HG03039 (cell line): Measurements from ENCODE around the gene SLCO3A1.

ENCODE experiments used
- ATAC-seq: cut with Tn5 transposase; IDR thresholded peaks from one replicate; pipeline ENCODE4 v1.9.1; 2021; ENCODE audit warnings: mild to moderate bottlenecking, moderate library complexity; ENCODE audit not compliant: unreplicated experiment

The SLCO3A1 gene

GRCh38 chr15:91881569-91882297, 28.2 kb downstream of the SLCO3A1 start:
- no peak for ATAC-seq

- no peak for ATAC-seq
Measured at GRCh38 chr15:91882858-91883586, 29.5 kb downstream of the SLCO3A1 start.

DNA sequence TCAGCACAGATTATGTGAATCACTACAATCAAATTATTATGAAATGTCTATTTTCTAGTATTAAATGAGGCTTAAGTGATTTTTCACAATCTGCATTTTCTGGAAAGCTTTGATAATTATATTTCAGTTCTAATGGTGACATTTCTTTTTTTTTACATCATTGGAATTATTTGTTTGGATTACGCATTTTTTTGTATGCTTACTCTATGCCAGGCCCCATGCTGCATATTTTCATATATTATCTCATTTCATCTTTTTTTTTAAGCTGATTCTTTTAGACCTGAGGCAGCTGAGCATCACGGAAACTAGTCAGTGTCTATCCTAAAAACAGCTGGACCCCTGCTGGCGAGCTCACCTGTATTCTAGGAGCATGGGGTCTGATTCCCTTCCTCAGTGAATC, 31.1 kb downstream of the SLCO3A1 start:
- no peak for ATAC-seq

- no peak for ATAC-seq
Measured at GRCh38 chr15:91885054-91885453, 31.5 kb downstream of the SLCO3A1 start.

- no peak for ATAC-seq
Measured at GRCh38 chr15:91885714-91886270, 32.3 kb downstream of the SLCO3A1 start.

- ATAC-seq, result no peak
Measured at GRCh38 chr15:91886878-91887277, 33.4 kb downstream of the SLCO3A1 start.

- ATAC-seq, result no peak
Measured at GRCh38 chr15:91887321-91887720, 33.8 kb downstream of the SLCO3A1 start.

- no peak for ATAC-seq
Measured at GRCh38 chr15:91887921-91888373, 34.4 kb downstream of the SLCO3A1 start.

- ATAC-seq, result no peak
Measured at GRCh38 chr15:91889111-91889815, 35.8 kb downstream of the SLCO3A1 start.

DNA sequence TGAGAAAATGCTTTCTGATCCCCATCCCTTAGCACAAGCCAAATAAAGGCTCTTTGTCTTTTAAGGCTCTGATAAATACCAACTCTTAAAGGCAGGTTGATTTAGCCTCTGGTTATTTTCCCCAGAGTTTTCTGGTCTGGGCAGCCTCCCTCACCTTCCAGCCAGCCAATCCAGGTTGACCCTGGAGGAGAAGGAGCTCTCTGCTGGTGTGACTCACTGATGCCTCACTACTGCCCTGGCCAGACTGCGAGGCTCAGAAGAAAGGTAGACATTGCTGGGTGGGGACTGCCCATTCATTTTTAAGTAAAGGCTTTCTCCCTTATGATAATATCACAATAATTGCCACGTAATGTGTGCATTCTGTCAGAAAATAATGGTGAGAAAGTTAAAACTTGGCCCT, 37.1 kb downstream of the SLCO3A1 start:
- no peak for ATAC-seq

- ATAC-seq, result no peak
Measured at GRCh38 chr15:91891101-91891500, 37.6 kb downstream of the SLCO3A1 start.

GRCh38 chr15:91891788-91892345, 38.4 kb downstream of the SLCO3A1 start:
- ATAC-seq, result no peak

DNA sequence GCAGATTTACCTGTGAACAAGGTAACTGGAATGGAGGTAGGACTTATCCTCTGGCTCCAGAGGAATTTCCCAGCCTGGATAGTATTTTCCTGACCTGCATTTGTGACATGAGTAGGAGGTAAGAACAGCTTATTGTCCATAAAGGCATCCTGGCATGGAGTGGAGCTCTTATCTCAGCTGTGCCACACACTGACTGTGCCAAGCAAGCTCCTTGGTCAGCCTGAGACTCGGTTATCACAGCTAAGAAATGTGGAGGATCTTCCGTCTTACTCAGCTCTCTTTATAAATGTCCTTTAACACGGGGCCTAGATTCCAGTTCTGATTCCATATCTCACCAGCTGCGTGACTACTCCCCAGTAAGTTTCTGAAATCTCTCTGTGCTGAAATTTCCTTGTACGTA, 38.9 kb downstream of the SLCO3A1 start:
- ATAC-seq, result no peak

- ATAC-seq, result no peak
Measured at GRCh38 chr15:91894606-91895005, 41.1 kb downstream of the SLCO3A1 start.

DNA sequence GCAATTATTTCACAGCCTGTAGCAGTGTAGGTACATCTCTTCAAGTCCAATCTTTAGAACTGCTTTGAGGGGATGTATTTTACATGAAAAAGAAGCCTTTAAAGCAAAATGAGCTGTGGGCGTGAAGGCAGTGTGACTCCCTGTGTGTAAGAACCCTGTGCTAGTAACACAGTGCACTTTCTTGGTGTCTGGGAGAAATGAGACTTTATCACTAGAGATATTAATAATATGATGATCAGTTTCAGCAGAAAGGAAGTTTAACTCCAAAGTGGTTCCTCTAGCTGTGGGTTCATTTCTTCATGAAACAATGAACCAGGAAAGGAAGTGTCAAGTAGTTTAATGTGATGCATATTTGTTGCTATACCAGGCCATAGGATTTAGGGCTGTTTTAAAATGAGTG, 41.5 kb downstream of the SLCO3A1 start:
- no peak for ATAC-seq

- no peak for ATAC-seq
Measured at GRCh38 chr15:91896341-91897055, 43.0 kb downstream of the SLCO3A1 start.

DNA sequence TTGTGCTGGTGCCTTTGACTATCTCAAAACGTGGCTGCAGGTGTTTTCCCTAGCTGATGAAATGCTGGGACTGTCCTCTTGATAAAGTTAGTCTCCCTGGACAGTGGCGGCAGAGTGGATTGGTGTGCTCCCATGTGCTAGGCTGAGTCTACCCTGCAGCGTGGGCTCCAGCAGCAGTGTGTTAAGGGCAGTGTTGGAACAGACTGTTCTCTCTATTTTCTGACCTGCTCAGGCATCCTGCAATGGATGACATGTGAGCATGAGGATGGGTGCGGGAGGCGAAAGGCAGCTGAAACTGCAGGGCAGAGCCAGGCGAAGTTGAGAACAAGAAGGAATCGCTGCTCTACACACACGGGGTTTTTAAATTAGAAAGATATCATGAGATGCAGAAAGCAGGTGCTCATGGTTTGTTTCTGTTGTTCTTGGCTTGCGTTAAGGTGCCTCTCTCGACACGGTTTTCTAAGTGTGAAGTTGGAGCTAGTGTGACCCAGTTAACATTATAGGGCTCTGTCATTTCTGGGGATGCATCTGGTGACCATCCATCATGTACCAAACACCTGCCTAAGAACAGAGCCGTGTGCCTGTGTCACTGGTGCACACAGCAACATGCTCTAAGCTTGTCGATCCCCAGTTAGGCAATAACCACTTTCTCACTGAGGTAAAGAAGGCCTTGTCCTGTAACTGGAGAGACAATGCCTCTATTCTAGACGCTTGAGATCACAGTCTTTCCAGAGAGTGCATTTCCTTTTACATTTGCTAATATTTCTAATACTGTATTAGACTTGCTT, 44.3 kb downstream of the SLCO3A1 start:
- no peak for ATAC-seq

DNA sequence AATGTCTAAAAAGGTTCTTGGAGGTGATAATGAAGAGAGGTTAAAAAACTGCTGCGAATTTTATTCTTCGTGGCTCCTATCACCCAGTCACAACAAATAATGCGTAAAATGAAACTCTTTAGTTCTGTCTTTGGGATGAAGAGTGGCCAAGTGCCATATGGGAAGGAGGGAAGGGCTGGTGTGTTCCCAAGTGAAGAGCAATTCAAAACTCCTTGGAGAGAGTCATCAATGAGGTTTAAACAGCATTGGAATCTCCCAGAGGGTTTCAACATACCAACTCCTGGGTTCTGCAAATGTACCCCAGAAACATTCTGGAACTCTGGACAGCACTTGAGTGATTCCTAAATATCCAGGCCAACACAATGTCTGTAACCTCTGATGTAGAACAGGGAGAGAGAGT, 45.3 kb downstream of the SLCO3A1 start:
- no peak for ATAC-seq

DNA sequence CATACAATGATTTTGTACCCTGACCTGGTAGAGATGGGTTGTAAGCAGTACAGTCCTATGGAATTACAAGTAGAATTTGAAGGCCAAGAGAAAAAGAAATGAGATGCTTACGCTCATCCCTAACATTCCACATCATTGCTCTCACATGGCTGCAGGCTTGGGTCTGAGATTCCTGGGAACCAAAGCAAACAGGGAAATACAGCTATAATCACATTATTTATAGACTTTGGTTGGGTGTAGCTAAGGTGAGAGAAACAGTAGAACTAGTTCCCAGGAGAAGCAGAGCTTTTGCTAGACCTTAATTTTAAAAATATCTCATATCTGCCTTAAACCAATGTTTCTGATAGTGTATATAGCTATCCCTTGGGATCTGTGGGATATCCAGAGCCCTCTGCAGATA, 51.4 kb downstream of the SLCO3A1 start:
- no peak for ATAC-seq

DNA sequence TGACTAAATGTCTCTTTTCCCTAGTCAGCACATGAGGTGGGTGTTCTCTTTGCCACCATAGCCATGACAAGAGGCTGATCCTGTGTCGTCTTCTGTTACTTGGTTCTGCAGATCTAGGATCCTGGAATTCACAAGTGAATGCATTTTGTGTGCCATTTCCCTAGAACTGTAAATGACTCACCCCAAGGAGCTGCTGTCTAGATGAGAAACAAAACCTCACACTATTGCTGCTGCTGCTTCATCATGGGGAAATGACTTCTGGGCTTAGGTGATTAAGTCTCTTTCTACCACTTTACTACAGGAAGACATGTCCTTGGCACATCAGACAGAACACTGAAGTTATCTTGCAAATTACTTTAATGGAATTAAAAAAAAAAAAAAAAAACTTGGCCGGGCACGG, 54.9 kb downstream of the SLCO3A1 start:
- no peak for ATAC-seq
